RWPE2 (cell line): ENCODE measurements around the gene EPB41L2.

Experiments
- ATAC-seq: fragments of 200-7000 bp; cut with Tn5 transposase; 3 replicates; pipeline ENCODE4 v1.9.1; 2021; ENCODE audit warnings: low read depth
- DNase-seq: peaks from one replicate; pipeline ENCODE4 v3.0.0-alpha.2; 2020; ENCODE audit warnings: low spot score
- H3K27ac ChIP-seq: fragments of 450-650 bp; 2 replicates; pipeline ENCODE4 v1.5.1; 2017; ENCODE audit warnings: mild to moderate bottlenecking; ENCODE audit not compliant: poor library complexity, severe bottlenecking
- H3K27me3 ChIP-seq: fragments of 250-450 bp; sonication (Bioruptor Pico); 2 replicates; pipeline ENCODE4 v1.5.1; 2021; ENCODE audit warnings: mild to moderate bottlenecking, moderate library complexity; ENCODE audit not compliant: insufficient read depth, poor library complexity, severe bottlenecking
- H3K36me3 ChIP-seq: fragments of 250-450 bp; sonication (Bioruptor Pico); 2 replicates; pipeline ENCODE4 v1.5.1; 2020; ENCODE audit warnings: low read depth, mild to moderate bottlenecking, moderate library complexity
- H3K4me1 ChIP-seq: fragments of 250-450 bp; sonication (Bioruptor Pico); 2 replicates; pipeline ENCODE4 v1.5.1; 2021; ENCODE audit warnings: mild to moderate bottlenecking, moderate library complexity; ENCODE audit not compliant: insufficient read depth, poor library complexity, severe bottlenecking
- H3K4me3 ChIP-seq: fragments of 250-450 bp; sonication (Bioruptor Pico); 2 replicates; pipeline ENCODE4 v1.5.1; 2021; ENCODE audit warnings: mild to moderate bottlenecking, moderate library complexity; ENCODE audit not compliant: severe bottlenecking
- H3K9me3 ChIP-seq: fragments of 250-450 bp; sonication (Bioruptor Pico); 2 replicates; pipeline ENCODE4 v1.5.1; 2021; ENCODE audit warnings: mild to moderate bottlenecking, moderate library complexity; ENCODE audit not compliant: severe bottlenecking
- CTCF ChIP-seq: fragments of 450-650 bp; IDR thresholded peaks from one replicate; pipeline ENCODE4 v1.5.1; 2017; ENCODE audit warnings: mild to moderate bottlenecking, moderate library complexity; ENCODE audit not compliant: poor library complexity, severe bottlenecking

Gene EPB41L2

GRCh38 chr6:130997061-130997753 is 65.8 kb downstream of the EPB41L2 start:
- H3K27ac ChIP-seq = no peak overlapping the region
- no peaks in the 10 kb centered on the region for H3K36me3 ChIP-seq
- no peak for ATAC-seq
- peaks cover 19% of the 10 kb centered on the region for H3K4me1 ChIP-seq
- H3K27me3 ChIP-seq = no peaks in the 10 kb centered on the region
- DNase-seq = no peak
- no peaks in the 10 kb centered on the region for H3K9me3 ChIP-seq
- TF ChIP-seq CTCF = no peak
- no peak overlapping the region for H3K4me3 ChIP-seq

GRCh38 chr6:130996635-130997034 is 66.4 kb downstream of the EPB41L2 start:
- H3K4me1 ChIP-seq = peaks cover 19% of the 10 kb centered on the region

GRCh38 chr6:130995783-130996447 is 67.1 kb downstream of the EPB41L2 start:
- ATAC-seq = no peak
- no peaks in the 10 kb centered on the region for H3K27me3 ChIP-seq
- no peaks in the 10 kb centered on the region for H3K9me3 ChIP-seq
- H3K27ac ChIP-seq = no peak overlapping the region
- H3K36me3 ChIP-seq = no peaks in the 10 kb centered on the region
- H3K4me1 ChIP-seq = peaks cover 19% of the 10 kb centered on the region
- H3K4me3 ChIP-seq = no peak overlapping the region
- DNase-seq = no peak
- no peak for TF ChIP-seq CTCF

More at GRCh38 chr6:130996635-130997034, 66.4 kb downstream of the EPB41L2 start:
- H3K27ac ChIP-seq = no peak overlapping the region
- ATAC-seq = no peak
- no peak overlapping the region for H3K4me3 ChIP-seq
- H3K36me3 ChIP-seq = no peaks in the 10 kb centered on the region
- no peak for DNase-seq
- no peak for TF ChIP-seq CTCF
- no peaks in the 10 kb centered on the region for H3K9me3 ChIP-seq
- no peaks in the 10 kb centered on the region for H3K27me3 ChIP-seq

- no peak for ATAC-seq
- H3K36me3 ChIP-seq = no peaks in the 10 kb centered on the region
- TF ChIP-seq CTCF = no peak
- H3K27ac ChIP-seq = no peak overlapping the region
- no peaks in the 10 kb centered on the region for H3K27me3 ChIP-seq
- H3K4me1 ChIP-seq = peaks cover 19% of the 10 kb centered on the region
- no peak for DNase-seq
- no peak overlapping the region for H3K4me3 ChIP-seq
- no peaks in the 10 kb centered on the region for H3K9me3 ChIP-seq
Observed at GRCh38 chr6:130994319-130995097, 68.5 kb downstream of the EPB41L2 start.
